ENCODE measurements around the gene LUZP2. TPM values are rescaled to one million over a fixed set of nuclear protein-coding genes. Genes with fewer than 3 reads are reported as not detected.

The LUZP2 gene
- total RNA-seq, 1 experiment from 2014 or later: 3.8 TPM

DNA sequence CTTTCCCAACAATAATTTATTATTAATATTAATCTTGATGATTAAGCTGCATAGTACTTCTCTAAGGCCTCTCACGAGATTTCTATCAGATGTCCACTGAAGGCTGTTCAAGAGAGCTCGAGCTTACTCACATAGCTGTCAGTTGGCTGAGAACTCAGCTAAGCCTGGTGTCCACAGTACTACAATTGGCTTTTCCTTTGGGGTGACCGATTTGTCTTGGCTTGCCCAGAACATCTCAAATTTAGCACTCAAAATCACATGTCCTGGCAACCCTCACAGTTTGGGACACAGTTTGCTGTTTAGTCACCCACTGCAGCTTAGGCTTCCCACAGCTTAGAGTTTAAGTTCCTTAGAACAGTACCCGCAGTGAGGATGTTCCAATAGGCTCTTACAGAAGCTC is 96.5 kb downstream of the LUZP2 start:
- Mint-ChIP-seq H3K9me3 (no peaks in the 10 kb centered on the region), H3K27me3 (ENCODE audit: low read depth) (no peaks in the 10 kb centered on the region), H3K4me1 (no peaks in the 10 kb centered on the region), H3K4me3 (no peak overlapping the region), H3K27ac (no peak overlapping the region), H3K36me3 (no peaks in the 10 kb centered on the region)
- no peak for DNase-seq (ENCODE audit: low spot score)
- ChIA-PET POLR2A (no interaction called here), CTCF (no interaction called here)
- TF ChIP-seq, protein P1, sequence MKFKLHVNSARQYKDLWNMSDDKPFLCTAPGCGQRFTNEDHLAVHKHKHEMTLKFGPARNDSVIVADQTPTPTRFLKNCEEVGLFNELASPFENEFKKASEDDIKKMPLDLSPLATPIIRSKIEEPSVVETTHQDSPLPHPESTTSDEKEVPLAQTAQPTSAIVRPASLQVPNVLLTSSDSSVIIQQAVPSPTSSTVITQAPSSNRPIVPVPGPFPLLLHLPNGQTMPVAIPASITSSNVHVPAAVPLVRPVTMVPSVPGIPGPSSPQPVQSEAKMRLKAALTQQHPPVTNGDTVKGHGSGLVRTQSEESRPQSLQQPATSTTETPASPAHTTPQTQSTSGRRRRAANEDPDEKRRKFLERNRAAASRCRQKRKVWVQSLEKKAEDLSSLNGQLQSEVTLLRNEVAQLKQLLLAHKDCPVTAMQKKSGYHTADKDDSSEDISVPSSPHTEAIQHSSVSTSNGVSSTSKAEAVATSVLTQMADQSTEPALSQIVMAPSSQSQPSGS (CRISPR knock-in tag; IDR thresholded peaks at IDR 0.05; ENCODE audit: borderline replicate concordance, low read depth): no peak
- no peak for ATAC-seq

DNA sequence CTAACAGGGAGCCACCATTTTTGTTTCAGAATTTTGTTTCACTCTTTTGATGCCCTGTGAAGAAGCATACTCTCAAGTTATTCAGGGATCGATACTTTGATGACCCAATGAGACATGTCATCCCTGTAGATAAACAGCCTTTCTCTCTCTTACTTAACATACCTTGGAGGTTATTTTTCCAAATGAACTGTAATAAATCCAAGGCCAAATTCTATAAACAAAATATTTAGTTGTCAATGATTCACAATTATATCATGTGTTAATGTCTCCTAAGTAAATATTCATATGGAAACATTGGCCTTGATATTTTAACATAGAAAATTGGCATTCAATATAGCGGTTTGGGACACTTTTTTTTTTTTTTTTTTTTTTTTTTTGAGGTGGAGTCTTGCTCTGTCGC is 97.5 kb downstream of the LUZP2 start:
- no peaks in the 10 kb centered on the region for H3K9me3 Mint-ChIP-seq
- H3K27me3 Mint-ChIP-seq (ENCODE audit: low read depth): no peaks in the 10 kb centered on the region
- DNase-seq (ENCODE audit: low spot score) (no peak), ATAC-seq (no peak)
- H3K36me3 Mint-ChIP-seq: no peaks in the 10 kb centered on the region
- no peaks in the 10 kb centered on the region for H3K4me1 Mint-ChIP-seq
- ChIA-PET CTCF (no interaction called here), POLR2A (no interaction called here)
- H3K27ac Mint-ChIP-seq: no peak overlapping the region
- no peak overlapping the region for H3K4me3 Mint-ChIP-seq
- TF ChIP-seq GRHL2 (CRISPR knock-in tag; IDR thresholded peaks at IDR 0.05; ENCODE audit: insufficient replicate concordance, severe bottlenecking): no peak
- TF ChIP-seq CBFB (CRISPR knock-in tag; IDR thresholded peaks at IDR 0.05; ENCODE audit: low read depth): no peak
- TF ChIP-seq, protein P2, sequence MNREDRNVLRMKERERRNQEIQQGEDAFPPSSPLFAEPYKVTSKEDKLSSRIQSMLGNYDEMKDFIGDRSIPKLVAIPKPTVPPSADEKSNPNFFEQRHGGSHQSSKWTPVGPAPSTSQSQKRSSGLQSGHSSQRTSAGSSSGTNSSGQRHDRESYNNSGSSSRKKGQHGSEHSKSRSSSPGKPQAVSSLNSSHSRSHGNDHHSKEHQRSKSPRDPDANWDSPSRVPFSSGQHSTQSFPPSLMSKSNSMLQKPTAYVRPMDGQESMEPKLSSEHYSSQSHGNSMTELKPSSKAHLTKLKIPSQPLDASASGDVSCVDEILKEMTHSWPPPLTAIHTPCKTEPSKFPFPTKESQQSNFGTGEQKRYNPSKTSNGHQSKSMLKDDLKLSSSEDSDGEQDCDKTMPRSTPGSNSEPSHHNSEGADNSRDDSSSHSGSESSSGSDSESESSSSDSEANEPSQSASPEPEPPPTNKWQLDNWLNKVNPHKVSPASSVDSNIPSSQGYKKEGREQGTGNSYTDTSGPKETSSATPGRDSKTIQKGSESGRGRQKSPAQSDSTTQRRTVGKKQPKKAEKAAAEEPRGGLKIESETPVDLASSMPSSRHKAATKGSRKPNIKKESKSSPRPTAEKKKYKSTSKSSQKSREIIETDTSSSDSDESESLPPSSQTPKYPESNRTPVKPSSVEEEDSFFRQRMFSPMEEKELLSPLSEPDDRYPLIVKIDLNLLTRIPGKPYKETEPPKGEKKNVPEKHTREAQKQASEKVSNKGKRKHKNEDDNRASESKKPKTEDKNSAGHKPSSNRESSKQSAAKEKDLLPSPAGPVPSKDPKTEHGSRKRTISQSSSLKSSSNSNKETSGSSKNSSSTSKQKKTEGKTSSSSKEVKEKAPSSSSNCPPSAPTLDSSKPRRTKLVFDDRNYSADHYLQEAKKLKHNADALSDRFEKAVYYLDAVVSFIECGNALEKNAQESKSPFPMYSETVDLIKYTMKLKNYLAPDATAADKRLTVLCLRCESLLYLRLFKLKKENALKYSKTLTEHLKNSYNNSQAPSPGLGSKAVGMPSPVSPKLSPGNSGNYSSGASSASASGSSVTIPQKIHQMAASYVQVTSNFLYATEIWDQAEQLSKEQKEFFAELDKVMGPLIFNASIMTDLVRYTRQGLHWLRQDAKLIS (CRISPR knock-in tag; IDR thresholded peaks at IDR 0.05; ENCODE audit: borderline replicate concordance): no peak
- TF ChIP-seq NR1H2 (CRISPR knock-in tag; IDR thresholded peaks at IDR 0.05): no peak
- TF ChIP-seq, protein P3, sequence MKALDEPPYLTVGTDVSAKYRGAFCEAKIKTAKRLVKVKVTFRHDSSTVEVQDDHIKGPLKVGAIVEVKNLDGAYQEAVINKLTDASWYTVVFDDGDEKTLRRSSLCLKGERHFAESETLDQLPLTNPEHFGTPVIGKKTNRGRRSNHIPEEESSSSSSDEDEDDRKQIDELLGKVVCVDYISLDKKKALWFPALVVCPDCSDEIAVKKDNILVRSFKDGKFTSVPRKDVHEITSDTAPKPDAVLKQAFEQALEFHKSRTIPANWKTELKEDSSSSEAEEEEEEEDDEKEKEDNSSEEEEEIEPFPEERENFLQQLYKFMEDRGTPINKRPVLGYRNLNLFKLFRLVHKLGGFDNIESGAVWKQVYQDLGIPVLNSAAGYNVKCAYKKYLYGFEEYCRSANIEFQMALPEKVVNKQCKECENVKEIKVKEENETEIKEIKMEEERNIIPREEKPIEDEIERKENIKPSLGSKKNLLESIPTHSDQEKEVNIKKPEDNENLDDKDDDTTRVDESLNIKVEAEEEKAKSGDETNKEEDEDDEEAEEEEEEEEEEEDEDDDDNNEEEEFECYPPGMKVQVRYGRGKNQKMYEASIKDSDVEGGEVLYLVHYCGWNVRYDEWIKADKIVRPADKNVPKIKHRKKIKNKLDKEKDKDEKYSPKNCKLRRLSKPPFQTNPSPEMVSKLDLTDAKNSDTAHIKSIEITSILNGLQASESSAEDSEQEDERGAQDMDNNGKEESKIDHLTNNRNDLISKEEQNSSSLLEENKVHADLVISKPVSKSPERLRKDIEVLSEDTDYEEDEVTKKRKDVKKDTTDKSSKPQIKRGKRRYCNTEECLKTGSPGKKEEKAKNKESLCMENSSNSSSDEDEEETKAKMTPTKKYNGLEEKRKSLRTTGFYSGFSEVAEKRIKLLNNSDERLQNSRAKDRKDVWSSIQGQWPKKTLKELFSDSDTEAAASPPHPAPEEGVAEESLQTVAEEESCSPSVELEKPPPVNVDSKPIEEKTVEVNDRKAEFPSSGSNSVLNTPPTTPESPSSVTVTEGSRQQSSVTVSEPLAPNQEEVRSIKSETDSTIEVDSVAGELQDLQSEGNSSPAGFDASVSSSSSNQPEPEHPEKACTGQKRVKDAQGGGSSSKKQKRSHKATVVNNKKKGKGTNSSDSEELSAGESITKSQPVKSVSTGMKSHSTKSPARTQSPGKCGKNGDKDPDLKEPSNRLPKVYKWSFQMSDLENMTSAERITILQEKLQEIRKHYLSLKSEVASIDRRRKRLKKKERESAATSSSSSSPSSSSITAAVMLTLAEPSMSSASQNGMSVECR (CRISPR knock-in tag; IDR thresholded peaks at IDR 0.05; ENCODE audit: borderline replicate concordance): no peak
- TF ChIP-seq, protein P4, sequence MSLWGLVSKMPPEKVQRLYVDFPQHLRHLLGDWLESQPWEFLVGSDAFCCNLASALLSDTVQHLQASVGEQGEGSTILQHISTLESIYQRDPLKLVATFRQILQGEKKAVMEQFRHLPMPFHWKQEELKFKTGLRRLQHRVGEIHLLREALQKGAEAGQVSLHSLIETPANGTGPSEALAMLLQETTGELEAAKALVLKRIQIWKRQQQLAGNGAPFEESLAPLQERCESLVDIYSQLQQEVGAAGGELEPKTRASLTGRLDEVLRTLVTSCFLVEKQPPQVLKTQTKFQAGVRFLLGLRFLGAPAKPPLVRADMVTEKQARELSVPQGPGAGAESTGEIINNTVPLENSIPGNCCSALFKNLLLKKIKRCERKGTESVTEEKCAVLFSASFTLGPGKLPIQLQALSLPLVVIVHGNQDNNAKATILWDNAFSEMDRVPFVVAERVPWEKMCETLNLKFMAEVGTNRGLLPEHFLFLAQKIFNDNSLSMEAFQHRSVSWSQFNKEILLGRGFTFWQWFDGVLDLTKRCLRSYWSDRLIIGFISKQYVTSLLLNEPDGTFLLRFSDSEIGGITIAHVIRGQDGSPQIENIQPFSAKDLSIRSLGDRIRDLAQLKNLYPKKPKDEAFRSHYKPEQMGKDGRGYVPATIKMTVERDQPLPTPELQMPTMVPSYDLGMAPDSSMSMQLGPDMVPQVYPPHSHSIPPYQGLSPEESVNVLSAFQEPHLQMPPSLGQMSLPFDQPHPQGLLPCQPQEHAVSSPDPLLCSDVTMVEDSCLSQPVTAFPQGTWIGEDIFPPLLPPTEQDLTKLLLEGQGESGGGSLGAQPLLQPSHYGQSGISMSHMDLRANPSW (CRISPR knock-in tag; conservative IDR thresholded peaks at IDR 0.05; ENCODE audit: low read depth): no peak
- TF ChIP-seq TEAD1 (CRISPR knock-in tag; IDR thresholded peaks at IDR 0.05): no peak
- TF ChIP-seq JUN (CRISPR knock-in tag; IDR thresholded peaks at IDR 0.05): no peak
- no peak for TF ChIP-seq ZNF121 (CRISPR knock-in tag; IDR thresholded peaks at IDR 0.05)
- no peak for TF ChIP-seq ZNF232 (CRISPR knock-in tag; IDR thresholded peaks at IDR 0.05)
- TF ChIP-seq, protein P5, sequence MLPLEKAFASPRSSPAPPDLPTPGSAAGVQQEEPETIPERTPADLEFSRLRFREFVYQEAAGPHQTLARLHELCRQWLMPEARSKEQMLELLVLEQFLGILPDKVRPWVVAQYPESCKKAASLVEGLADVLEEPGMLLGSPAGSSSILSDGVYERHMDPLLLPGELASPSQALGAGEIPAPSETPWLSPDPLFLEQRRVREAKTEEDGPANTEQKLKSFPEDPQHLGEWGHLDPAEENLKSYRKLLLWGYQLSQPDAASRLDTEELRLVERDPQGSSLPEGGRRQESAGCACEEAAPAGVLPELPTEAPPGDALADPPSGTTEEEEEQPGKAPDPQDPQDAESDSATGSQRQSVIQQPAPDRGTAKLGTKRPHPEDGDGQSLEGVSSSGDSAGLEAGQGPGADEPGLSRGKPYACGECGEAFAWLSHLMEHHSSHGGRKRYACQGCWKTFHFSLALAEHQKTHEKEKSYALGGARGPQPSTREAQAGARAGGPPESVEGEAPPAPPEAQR (CRISPR knock-in tag; IDR thresholded peaks at IDR 0.05): no peak
- TF ChIP-seq, protein P6, sequence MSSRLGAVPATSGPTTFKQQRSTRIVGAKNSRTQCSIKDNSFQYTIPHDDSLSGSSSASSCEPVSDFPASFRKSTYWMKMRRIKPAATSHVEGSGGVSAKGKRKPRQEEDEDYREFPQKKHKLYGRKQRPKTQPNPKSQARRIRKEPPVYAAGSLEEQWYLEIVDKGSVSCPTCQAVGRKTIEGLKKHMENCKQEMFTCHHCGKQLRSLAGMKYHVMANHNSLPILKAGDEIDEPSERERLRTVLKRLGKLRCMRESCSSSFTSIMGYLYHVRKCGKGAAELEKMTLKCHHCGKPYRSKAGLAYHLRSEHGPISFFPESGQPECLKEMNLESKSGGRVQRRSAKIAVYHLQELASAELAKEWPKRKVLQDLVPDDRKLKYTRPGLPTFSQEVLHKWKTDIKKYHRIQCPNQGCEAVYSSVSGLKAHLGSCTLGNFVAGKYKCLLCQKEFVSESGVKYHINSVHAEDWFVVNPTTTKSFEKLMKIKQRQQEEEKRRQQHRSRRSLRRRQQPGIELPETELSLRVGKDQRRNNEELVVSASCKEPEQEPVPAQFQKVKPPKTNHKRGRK (CRISPR knock-in tag; IDR thresholded peaks at IDR 0.05; ENCODE audit: borderline replicate concordance): no peak
- TF ChIP-seq, protein P7, sequence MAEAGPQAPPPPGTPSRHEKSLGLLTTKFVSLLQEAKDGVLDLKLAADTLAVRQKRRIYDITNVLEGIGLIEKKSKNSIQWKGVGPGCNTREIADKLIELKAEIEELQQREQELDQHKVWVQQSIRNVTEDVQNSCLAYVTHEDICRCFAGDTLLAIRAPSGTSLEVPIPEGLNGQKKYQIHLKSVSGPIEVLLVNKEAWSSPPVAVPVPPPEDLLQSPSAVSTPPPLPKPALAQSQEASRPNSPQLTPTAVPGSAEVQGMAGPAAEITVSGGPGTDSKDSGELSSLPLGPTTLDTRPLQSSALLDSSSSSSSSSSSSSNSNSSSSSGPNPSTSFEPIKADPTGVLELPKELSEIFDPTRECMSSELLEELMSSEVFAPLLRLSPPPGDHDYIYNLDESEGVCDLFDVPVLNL (CRISPR knock-in tag; IDR thresholded peaks at IDR 0.05; ENCODE audit: borderline replicate concordance, low read depth): no peak
